Stimulated activated CD8-positive, alpha-beta memory T cell treated with anti-CD3 and anti-CD28 coated beads, Interleukin-12 subunit alpha, Interleukin-12 subunit beta, amount 100 ng/mL, for 24 hours (primary cell): Measurements from ENCODE around the gene CAPG.

Experiments
- DNase-seq: peaks from one replicate; pipeline ENCODE4 v3.0.0-alpha.2; 2020; ENCODE audit errors: extremely low read depth

CAPG gene

DNA sequence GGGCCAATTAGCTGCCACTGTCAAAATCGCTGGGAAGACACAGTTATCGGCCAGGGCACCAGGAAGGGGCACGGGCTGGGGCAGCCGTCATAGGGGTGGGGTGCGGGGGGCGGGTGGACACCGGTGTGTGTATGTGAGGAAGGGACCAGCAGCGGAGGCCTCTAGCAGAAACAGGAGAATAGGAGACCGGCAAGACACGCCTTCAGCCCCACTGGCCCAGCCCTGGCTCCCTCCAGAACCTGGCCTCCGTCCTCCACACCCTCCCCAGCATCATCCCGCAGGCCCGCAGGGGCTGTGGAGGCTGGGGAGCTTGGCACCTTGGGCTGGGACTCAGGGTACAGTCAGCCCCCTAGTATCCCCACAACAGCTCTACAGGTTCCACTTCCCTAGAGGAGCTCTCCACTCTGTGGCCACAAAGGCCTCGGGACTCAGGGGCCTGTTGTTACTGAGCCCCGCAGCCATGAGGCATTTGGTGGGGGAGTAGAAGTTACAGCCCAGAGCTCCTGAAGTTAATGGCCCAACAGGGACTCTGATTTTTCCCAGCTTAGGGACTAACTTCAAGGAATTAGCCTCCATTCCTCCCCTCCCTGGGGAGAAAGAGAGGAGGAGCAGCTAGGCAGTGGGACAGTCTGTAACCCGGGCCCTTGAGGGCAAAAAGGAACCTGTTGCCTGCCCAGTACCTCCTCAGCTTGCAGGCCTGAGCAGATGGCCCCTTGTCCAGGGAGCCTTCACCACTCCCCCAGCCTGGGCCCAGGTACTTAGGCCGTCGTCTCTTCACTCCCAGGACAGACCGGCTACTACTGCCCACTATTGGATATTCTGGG lies 28.2 kb upstream of the CAPG start:
- no peak for DNase-seq

DNA sequence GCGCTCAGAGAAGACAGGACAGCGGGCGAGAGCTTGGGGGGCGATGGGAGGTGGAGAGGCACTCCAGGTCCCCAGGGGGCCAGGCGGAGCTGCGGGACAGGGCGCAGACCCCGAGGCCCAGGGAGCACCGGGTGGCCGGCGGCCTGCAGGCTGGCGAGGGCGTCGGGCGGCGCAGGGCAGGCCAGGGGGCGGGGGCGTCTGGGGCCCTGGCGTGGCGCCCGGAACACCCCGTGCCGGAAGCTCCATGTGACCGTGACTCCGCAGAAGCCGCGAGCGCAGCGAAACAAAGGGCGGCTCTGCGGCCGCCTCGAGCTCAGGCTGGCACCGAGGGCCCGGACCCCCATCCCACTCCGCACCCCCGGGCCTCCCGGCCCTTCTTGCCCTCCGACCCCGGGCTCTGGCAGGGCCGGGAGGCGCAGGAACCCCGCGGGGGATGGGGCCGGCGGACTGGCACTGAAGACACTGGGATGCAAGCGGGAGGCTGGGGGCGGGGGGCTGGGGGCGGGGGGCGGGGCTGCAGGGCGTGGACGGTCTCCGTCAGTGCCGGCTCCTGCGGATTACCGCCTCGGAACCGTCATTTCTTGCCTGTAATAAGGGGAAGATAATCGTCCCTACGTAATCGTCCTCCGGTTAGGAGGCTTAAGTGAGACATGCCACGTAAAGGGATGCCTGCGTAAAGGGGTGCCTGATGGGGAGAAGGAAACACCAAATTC lies 27.5 kb upstream of the CAPG start:
- DNase-seq: peak; percentile 50

DNA sequence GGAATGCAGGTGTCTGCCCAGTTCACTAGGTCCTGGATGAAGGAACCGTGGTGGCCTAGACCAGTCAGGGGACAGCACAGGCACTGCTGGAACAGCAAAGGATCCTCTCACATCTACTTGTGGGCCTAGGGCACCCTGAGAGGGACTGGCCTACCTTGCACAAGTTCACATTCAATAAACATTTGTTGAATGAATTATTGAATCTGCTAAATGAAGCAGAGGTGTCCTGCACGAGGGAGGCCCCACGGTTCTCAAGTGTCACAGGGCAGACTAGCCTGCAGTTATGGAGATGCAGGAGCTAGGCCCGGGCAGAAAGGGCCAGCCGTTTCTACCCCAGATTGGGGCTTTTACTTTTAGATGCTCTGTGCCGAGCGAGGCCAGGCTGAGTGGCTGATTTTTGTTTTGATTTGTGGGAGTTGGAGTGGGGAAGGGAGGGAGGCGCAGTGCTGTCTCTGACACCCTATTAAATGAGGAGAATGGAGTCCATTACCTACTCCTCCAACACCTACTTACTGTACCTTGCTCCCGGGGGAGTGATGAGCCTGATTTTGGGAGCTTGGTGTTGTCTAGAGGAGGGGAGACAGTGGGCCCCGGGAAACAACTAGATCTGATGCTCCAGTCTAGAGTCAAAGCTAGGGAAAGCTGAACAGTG lies 26.8 kb upstream of the CAPG start:
- no peak for DNase-seq

DNA sequence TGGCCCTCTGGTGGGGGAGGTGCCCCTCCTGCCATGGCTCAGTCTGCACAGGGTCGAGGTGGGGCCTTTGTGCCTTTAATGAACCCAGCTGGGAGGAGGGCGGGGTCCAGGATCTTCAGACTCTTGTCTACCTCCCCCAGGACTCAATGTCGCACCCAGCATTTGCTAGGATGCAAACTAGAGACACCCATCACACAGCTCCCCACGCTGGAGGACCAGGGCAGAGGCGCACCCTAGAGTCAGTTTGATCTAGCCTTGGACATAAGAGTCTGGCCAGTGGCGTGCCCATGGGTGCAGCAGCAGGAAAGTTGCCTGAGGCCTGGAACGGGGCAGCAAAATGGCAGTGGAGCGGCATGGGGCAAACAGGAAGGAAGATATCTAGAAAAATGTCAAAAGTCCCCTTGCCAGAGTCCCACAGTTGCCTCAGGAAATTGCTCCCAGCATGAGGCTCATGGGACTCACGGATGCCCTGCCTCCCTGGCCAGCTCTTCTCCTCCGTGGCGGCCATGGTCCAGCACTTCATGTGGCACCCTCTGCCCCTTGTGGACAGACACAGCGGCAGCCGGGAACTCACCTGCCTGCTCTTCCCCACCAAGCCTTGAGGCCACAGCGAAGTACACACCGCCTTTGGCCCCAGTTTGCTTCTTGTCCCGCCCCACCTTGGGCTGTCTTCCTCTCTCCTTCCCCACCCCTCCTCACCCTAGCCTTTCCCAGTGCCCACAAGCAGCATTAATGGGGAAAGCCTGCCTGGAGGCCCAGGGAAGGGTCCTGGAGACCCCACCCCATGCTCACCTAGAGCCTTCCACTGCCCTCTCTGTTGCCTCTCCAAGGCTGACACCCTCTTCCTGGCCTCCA lies 26.0 kb upstream of the CAPG start:
- DNase-seq: no peak

DNA sequence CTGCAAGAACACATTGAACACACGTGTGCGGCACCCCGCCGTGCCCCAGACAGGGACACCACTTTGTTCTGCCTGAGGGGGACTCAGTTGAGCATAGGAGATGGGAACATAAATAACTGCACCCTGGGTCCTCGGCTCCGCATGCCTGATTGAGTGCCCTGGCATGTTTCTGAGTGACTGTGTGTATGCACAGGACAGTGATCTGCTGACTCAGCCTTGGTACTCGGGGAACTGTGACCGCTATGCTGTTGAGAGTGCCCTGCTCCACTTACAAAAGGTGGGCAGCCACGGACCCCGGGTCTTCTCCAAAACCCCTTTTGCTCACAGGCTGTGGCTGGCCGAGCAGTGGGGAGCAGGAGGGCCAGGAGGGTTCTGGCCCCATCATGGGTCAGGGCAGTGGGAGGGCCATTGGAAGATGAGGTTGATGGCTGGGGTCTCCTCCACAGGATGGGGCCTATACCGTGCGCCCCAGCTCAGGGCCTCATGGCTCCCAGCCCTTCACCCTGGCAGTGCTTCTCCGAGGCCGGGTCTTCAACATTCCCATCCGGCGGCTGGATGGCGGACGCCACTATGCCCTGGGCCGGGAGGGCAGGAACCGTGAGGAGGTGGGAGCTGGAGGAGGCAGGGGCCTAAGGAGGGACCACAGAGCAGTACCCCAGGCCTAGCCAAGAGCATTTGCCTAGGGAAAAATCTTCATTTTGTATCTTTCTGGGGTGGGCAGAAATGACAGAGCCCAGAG lies 25.2 kb upstream of the CAPG start:
- DNase-seq: no peak

DNA sequence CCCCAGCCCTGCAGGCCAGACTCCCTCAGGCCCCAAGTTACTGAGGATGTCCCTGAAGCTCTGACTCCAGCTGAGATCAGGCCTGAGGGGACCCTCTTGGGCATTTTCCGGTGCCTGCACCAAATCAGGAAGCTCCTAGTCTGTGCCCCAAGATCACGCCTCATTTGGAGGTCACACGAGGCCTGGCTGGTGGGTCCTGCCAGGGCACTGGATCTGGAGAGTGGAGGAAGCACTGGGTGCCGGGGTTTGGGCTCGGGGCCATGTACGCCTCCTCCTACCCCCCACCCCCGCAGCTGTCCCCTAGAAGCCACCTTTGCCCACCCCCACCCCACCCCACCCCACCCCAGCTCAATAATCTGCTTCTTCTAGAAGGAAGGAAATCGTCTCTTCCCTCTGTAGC lies 24.5 kb upstream of the CAPG start:
- DNase-seq: no peak

DNA sequence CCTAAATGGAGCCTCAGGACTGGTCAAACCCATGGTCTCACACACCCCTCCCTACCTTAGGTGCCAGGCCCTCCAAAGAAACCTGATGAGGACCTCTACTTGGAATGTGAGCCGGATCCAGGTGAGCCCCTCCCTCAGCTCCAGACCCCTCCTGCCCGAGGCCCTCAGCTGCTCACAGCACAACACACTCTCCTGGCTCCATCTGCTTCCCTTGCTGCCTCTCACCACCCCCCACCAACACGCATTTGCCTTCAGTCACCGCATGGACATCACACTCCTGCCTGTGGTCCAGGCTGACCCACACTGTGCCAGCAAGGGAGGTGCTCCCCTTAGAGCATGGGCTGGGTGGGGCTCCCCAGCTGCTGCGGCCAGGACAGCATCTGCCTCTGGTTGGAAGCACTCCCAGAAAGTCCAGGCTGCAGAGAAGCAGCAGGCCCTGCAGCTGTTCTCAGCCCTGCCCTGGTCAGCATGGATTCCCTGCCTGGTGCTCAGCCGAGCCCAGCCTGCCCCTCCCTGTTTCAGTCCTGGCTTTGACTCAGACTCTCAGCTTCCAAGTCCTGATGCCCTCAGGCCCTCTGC lies 23.4 kb upstream of the CAPG start:
- no peak for DNase-seq

DNA sequence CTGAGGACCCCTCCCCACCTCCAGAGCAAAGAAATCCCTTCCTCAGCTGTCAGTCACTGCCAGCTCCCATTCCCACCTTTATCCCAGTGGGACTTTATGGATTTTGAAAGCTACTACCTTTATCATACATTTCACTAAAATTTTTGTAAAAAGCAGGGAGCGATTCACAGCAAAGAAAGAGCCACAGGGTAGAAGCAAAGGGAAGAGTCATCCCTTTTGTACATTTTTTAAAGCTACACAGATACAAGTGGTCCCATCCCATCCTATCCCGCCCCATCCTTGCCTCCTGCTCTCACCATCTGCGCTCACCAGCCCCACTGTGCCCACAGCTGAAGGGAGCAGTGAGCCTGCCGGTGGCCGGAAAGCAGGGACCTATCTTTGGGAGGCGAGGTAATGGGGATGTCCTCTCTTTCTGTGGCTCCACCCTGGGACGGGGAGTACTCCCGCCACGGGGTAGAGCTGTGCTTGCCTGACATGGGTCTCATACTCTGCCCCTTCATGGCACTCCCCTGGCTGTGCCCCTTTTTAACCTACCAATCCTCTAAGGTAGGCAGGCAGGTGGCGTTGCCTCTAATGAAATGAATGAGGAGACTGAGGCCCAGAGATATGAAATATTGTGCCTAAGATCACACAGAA lies 21.5 kb upstream of the CAPG start:
- DNase-seq: no peak

DNA sequence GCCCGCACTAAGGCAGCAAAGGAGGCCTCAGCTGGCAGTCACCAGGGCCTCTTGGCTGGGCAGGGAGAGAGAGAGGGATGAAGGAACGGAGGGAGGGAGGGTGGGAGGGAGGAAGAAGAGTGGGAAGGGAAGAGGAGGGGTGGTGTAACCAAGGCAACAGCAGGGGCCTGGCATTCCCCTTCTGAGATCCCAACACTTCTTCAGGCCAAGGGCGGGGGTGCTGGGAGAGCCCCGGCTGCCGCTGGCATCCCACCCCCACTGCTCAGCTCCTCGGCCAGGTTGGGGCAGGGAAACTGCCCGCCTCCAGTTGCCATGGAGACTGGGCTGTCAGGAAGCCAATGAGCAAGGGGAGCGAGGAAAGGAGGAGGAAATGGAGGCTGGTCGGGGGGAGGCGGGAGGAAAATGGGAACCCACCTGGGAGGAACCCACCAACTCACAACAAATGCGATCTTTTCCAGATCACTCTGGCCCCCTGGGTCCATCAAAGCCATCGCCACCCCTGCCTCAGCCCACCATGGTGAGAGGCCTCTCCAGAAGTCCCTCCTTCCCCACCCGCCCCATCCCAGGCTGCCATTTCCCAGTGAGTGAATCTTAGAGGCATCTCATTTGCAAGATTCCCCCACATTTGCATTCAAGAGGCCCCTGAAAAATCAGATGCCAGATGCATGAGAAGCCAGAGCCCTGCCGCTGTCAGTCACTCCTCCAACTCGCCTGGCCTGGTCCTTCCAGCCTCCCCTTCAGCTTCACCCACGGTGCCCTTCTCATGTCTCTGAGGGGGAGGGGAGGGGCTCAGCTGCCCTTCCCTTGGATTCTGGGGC lies 20.8 kb upstream of the CAPG start:
- DNase-seq: no peak

DNA sequence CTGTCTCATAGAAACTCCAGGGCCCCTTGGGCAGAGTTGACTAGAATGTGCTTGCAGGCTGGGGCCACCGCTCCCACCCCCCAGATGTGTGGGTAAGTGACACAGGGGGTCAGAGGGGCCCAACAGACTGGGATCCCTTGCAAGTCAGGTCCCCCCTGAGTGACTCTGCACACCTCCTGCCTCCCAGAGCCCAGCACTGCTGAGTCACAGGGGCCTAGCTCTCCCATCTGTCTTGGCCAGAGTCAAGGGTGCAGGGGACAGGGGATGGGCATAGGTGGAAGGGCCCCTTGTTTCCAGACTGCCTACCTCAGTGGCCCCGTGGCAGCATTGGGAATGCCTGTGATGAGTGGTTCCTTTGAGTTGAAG lies 19.7 kb upstream of the CAPG start:
- no peak for DNase-seq

DNA sequence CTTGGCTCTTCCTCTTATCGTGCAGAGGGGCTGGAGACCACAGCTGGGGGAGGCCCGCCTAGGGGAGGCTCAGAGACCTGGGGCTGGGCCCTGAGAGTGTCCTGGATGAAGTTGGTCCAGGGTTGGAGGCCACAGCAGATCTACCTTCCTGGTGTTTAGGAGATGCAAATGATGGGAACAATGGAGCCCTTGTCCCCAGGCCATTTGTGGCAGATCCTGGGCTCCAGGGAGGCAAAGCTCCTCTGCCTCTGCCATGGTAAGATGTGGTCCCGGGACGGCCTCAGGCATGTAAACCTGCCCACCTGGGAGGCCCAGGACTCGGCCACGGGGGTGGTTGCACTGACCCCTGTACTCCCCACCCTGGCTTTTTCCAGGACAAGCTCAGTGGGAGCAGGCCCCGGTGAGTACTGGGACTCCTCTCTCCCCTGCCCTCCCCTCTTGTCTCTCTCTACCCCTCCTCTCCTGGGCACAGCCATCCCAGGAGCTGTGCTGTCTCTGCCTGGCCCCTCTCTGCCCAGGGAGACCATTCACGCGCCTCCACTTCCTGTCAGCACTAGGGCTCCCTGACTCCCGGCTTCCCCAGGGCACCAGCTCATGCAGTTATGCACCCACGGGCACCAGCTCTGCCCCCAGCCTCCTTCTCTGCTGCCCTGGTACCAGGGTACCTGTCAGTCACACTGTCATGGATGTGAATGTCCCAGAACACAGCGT lies 19.2 kb upstream of the CAPG start:
- no peak for DNase-seq

DNA sequence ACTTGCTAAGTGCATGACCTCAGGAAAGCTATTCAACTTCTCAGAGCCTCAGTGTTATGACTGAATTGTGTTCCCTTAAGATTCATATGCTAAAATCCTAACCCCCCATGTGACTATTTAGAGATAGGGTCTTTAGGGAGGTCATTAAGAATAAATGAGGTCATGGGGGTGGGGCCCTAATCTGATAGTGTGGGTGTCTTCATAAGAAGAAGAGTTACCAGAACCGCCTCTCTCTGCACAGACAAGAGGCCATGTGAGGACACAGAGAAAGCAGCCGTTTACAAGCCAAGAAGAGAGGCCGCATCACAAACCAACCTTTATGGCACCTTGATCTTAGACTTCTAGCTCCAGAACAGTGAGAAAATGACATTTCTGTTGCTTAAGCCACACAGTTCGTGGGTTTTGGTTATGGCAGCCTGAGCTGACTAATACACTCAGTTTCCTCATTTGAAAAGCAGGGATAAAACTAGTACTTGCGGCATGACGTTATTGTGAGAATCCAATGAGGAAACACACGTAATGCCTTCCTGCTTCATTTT lies 18.2 kb upstream of the CAPG start:
- no peak for DNase-seq

DNA sequence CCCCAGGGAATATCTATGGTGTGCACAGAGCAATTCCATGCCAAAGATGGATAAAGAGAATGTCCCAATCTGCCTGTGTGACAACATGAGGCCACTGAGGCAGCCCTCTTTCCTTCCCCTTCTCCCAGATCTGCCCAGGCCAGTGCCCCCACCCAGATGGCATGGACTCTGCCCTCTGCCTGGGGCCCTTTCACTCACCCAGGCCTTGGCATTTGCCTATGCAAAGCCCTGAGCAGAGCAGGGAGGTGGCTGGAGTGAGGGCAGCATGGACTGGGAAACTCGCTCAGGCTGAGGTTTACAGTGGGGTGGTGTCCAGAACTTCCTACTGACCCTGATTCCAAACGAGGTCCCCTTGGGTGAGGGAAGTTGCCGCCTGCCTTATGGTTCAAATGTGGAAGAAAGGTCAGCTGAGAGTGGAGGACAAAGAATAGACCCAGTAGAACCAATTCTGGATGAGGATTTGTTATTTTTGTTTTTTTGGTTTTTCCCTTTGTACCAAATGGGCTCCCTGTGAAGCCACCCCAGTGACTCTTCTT lies 17.2 kb upstream of the CAPG start:
- DNase-seq: no peak

DNA sequence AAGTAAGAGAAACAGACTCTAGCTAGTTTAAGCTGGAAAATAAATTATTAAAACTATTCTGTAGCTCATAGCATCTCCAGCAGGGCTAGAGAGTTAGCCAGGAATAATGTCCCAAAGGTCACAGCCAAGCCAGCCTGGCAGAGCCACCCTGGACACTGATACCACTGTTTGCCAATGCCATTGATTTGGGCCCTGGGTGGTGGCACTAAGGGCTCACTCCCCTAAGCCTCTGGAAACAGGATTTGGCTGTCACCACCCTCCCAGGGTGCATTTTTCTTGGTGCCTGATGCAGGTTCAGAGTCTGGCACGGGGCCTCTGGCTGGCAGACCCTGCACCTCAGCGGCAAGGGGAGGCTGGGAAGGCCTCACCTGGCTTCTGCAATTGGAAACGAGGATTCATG lies 15.4 kb upstream of the CAPG start:
- no peak for DNase-seq

DNA sequence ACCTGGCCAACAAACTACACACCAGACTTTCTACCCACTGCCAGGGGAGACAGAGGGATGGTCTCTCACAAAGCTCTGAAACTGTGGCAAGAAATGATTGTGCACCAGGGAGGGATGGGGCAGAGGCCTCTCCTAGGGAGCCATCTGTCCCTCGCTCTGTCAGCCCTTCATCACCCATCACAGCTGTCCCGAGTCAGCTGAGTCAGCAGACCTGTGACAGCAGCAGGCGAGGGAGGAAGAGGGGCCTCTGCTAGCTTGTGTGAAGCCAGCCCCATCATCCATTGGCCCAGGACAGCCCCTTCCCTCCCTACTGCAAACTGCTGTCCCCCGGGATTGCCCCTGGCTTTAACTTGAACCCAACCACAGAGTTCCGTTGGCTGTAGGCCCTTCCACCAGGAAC lies 13.4 kb upstream of the CAPG start:
- no peak for DNase-seq

DNA sequence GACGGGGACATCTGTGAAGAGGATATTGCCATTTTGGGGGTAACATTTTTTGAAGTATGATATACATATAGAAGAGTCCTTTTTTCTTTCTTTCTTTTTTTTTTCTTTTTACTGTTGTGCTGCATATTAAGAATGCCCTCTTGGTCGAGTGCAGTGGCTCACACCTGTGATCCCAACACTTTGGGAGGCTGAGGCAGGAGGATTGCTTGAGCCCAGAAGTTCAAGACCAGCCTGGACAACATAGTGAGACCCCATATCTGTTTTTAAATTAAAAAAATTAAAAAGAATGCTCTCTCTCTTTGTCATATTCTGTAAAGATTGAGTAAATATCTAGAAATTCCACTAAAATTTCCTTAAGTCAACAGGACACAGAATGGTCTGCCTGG lies 11.9 kb upstream of the CAPG start:
- no peak for DNase-seq

DNA sequence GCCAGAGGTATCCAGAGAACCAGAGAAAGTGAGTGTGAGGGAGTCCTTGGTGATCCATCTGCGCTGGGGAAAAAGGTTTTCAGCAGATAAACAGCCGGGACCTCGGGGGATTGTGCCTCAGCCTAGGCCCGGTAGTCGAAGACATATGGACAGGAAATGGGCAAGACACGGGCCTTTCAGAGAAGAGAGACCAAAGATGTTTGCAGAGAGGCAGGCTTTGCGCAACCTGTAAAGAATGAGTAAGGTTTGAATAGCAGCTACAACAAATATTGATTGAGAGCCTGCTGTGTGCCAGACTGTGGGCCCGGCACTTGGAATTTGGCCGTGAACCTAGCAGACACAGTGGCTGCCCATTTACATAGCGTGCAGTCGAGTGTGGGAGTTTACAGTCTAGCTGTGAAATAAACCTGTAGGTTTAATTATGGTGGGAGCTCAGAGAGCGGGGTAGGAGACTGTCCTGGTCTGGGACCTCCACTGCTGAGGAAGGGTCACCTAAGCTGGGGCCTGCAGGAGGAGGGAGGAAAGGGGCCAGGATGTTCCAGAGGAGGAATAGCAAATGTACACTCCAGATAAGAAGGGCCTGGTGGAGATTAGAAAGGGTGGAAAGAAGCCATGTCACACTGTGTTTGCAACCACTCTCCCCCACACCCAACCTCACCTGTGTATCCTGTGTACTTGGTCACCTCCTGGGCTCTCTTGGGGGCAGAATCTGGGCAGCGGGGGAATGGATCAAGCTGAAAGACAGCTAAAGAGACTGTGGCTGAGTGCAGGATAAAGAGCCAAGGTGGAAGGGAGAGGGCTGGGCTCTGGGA lies 11.3 kb upstream of the CAPG start:
- DNase-seq: no peak
